HG03108 (cell line): ENCODE measurements around the gene NDFIP1.
"Not testable (repeated sequence)": the region's sequence is repeated elsewhere in the genome, so short reads cannot be mapped to it uniquely, and the experiment has no call there.

Experiments used
- ATAC-seq: cut with Tn5 transposase; IDR thresholded peaks from one replicate; pipeline ENCODE4 v1.9.1; 2021; ENCODE audit warnings: moderate library complexity; ENCODE audit not compliant: unreplicated experiment

NDFIP1 gene, protein sequence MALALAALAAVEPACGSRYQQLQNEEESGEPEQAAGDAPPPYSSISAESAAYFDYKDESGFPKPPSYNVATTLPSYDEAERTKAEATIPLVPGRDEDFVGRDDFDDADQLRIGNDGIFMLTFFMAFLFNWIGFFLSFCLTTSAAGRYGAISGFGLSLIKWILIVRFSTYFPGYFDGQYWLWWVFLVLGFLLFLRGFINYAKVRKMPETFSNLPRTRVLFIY

DNA sequence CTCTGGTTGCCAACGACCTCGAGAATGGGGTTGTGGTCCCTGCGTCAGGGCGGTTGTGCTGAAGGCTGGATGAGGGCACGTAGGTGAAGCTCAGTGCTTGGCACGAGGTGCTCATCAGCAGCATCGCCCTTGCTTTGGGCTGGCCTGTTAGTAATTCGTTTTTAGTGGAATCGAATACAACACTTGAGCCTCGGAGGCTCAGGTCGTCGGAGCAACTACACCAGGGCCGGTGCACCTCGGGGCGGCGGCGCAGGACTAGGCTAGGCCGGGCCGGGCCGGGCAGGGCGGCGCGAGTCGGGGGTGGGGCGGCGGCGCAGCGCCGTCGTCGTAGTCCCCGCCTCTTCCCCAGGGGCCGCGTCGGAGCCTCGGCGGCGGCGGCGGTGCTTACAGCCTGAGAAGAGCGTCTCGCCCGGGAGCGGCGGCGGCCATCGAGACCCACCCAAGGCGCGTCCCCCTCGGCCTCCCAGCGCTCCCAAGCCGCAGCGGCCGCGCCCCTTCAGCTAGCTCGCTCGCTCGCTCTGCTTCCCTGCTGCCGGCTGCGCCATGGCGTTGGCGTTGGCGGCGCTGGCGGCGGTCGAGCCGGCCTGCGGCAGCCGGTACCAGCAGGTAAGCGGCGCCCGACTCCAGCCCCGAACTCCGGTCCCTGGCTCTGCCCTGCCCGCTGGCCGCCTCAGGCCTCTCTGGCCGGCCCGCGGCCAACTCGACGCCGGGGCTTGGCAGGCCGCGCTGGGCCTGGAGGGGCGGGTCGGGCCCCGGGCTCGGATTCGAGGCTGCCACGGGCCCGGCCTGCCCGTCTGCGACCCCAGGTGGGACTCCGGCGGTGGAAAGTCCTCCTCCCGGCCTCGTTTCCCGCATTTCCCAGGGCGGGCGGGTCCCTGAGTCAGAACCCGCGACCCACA lies at the start of gene NDFIP1:
TSS of gene NDFIP1 (plus strand) at position 348 of the 899 bp plus-strand sequence. CDS start at position 544, 196 bp downstream.
- ATAC-seq, result peak; percentile 96

DNA sequence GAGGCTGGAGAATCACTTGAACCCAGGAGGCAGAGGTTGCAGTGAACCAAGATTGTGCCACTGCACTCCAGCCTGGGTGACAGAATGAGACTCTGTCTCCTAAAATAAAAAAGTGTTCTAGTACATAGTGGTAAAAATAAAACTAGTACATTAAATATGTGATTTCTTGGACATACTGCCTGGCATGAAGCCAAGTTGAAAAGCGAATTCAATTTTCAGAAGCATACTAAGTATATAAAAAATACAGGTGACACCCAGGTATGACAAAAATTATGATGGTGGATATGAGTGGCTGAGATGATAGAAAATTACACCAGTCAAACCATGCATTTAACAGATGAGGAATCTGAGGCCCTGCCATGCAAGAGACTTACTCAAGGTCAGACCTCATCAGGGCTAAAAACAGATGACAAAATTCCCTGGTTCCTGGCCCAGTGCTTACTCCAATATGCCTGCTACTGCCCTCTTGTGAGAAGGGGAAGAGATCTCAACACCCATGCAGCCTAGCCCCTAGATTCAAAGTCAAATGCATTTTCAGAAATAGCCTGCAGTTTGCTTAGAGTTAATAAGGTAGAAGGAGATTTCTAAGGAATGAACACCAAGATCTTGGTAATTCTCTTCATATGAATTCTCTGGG lies 49.2 kb upstream of the NDFIP1 start:
- no peak for ATAC-seq

DNA sequence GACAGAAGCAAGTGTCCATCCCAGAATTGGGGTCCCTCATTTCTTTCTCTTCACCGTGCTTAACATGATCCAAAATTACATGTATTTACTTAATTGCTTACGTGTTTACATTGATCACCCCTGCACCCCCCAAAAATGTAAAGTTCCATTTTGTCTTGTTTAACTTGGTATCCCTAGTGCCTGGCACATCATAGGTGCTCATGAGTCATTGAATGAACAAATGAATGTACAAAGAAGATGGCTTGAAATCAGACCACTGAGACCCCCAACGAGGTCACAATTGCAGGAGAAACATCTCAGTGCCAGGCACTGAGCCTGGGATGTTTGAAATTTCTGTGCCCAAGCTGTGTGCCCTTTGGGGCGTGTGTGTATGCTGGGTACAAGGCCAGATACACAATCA lies 45.2 kb upstream of the NDFIP1 start:
- ATAC-seq, result no peak

DNA sequence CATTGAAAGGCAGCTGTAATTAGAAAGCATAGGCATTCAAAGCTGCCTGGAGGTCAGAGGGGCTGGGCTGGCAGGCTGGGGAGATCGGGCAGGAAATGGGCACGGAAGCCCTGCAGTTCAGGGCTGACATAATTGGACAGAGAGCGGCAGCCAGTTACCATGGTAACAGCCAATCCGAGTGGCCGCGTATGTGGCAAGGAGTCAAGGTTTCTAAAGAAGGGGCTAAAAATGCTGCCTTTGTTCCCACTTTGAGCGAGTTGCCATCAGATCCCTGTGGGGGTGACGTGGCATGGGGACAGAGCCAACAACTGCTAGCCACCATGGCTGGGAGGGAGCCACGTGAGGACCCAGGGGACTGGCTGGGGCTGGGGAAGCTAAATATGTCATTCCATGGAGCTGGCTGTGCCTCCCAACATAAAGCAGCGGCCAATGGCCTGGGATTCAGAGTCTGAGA lies 44.7 kb upstream of the NDFIP1 start:
- no peak for ATAC-seq

DNA sequence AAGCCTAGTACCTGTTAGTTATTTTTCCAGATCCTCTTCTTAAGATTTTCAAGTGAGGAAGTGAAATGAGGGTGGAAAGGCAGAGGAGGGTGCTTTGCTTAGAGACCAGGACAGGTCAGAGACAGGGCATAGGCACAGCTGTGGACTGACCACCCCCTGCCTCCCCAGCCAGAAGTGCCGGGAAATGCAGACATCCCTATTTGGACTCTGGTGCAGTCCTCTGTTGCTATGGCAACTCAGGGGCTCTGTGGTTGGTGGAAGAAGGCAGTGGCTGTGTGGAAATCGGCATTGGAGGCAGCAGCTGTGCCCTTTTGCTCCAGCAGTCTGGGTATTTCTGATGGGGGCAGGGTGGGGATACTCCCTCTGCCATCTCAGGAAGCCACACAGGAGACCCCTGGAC lies 43.3 kb upstream of the NDFIP1 start:
- ATAC-seq, result no peak

DNA sequence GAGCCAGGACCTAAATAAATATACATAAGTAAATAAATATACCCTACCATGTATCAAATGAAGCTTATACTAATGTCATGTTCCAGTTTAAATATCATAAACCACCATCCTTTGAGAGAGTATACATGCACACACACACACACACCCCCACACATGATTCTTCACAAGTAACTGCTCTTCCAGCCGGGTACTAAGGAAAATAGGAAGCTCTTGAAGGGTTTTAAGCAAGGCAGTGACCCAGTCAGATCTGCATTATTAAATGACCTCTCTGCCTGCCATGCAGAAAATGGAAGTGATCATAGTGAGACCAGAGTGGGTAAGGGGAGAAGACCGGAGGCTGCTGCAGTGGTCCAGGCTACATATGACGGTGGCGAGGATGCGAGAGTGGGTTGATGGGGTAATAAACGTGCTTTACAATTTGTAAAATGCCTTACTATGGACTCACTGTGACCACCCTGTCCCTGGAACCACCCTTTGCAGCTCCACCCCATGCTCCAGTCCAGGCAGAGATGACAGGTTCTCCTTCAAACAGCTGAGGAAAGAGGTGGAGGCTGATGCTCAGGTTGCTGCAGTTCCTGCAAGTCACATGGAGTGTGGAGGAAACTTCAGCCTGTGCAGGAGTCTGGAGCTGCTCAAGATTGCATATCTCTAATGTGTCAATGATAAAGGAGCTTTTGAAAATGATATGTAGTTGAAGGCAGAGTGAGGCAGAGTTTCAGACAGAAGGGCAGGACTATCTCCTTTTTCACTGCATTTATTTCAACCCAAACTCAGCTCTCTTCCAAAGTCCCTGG lies 38.8 kb upstream of the NDFIP1 start:
- no peak for ATAC-seq

DNA sequence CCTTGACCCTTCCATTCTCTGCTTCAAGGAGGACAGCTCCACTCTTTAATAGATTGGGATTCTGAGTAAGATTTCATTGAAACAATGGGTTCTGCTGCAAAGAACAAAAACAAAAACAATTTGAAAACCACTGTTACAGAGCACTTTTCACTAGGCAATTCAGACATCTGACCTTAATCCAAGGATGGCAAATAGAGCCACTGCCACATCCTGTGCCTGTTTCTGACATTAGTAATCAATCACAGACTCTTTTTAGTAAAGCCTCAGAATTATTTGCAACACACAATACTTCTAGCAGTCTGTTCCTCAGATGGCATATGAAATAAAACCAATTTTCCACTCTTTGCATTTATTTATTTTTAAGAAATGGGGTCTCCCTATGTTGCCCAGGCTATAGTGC lies 37.8 kb upstream of the NDFIP1 start:
- no peak for ATAC-seq

DNA sequence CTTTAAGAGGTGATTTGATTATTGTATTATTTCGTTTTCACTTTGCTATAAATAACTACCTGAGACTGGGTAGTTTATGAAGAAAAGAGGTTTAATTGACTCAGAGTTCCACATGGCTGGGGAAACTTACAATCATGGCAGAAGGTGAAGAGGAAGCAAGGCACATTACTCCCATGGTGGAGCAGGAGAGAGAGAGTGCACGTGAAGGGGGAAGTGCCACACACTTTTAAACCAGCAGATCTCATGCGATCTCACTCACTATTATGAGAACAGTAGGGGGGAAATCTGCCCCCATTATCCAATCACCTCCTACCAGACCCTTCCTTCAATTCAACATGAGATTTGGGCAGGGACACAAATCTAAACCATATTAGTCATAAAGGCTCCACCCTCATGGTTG lies 36.1 kb upstream of the NDFIP1 start:
- ATAC-seq, result no peak

DNA sequence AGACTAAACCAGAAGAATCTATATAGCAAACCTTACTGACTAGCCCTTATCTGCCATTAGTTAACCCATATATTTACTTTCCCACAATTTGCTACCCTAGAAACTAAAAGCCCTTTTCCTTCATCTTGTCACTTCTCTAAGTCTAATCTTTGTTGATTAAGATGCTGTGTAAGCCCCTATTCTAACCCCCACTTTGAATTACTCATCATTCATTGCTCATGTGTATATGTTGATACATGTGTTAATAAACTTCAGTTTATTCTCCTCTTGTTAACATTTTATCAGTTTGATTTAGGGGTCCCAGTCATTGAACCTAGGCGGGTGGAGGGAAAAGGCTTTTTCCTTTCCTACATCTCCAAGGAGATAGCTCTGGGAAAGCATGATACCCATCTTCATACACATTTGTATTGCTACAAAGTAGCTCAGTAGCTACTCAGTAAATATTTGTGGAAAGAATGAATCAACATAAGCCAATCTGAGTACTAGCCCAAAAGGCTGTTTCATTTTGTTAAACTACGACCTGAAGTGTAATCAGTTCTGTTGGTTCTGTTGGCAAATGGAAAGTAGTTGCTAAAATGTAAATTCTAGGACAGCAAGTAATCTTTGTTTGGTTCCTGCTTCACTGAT lies 35.1 kb upstream of the NDFIP1 start:
- ATAC-seq, result no peak

DNA sequence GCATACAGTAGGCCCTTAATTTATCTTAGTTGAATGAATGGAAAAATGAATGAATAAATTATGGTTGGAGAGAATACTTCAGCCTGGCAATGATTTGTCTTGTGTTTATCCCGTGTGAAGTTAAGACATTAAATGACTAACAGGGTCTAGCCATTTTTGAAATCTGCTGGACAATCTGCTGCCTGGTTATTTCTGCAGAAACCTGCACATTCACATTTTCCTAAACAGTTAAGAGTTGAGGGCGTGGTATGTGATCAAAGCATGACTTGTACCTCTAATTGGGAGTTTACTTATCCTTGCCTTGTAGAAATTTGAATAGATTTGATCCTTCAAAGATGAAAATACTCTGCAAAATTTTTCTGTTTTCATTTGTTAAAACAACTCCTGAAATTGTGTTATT lies 34.6 kb upstream of the NDFIP1 start:
- no peak for ATAC-seq

DNA sequence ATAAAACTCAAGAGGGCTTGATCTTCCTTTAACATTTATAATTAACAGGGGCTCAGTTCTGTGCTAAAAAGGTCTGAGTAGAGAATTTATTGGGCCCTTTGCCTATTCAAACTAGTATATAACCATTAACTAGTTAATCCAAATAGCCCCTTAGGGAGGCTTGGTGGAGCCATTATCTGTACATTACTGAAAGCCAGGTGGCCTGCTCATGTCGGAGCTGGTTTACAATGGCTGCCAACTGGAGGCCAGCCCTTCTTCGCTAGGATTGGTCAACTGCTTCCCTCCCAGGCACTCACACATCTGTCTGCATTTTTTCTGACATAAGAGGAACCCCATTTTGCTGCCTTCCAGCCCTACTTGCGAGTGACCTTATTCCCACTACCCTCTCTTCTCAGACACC lies 30.4 kb upstream of the NDFIP1 start:
- ATAC-seq, result no peak

DNA sequence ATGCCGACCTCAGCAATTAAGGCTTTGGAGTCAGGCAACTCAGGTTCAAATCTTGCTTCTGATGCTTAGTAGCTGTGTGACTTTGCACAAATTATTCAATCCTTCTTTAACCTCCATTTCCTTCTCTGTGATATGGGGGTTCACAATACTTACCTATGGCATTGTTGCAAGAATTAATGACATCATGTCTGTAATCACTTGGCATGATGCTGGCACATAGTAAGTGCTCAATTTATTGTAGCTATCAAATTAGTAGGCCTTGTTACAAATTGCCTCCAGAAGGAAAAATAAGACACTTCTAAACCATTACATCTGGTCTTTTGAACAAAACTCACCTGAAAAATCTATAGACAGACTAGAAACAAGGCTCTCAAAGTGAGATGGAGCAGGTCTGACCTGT lies 29.9 kb upstream of the NDFIP1 start:
- ATAC-seq, result no peak

DNA sequence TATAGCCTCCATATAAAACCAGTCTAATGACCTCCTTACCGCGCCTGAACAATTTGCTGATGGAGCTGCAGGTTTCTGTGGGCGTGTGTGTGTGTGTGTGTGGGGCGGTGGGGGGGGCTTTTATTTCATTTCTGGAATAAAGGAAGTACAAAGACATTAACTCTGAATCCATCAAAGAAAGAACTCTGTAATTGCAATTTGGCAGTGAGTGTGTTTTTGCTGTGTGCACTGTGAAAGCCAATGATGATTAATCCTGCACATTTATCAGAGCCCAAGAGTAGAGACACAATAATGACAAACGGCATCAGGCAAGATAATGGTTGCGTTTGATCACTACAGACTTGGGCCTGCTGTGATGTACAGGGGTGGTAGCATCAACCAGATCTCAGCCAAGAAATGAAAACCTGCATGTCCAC lies 29.3 kb upstream of the NDFIP1 start:
- ATAC-seq, result no peak

DNA sequence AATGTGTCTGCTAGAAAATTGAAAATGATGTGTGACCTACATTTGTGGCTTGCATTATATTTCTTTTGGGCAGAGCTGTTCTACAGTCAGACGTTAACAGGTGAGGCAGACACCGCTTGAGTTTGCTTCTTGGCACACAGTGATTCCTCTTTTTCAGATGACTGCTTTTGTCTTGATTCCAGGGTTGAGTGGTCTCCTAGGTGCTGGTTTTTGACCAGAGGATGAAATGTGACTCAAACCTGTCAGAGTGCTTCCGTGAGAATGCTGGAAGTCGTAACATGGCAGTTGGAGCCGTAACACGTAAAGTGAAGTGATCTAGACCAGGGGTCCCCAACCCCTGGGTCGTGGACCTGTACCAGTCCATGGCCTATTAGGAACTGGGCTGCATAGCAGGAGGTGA lies 28.3 kb upstream of the NDFIP1 start:
- no peak for ATAC-seq

DNA sequence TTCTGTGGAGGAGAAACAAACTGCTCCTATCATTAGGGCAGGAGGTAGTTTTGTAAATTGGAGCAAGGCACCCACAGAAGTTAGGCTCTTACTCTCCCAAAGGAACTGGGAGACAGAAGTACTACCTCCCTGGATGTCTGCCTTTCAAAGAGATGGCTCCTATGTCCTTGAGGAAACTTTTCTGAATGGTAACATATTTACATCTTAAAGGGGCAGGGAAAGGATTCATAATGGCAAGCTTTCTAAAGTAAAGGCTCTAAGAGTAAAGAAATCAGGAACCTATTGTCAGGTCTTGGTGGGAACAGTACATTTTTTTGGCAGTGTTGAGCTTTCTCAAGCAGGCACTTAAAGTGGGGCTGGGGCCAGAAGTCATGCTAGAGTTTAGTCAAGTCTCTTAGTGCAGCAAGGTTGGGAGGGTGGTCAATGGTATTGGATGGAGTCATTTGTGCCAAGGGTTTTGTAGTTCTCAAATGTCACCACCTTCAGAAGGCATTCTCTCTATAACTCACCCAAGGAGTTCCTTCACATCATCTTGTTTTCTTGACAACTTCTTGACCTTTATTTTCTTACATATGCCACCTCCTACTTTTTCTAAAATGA lies 26.3 kb upstream of the NDFIP1 start:
- no peak for ATAC-seq

DNA sequence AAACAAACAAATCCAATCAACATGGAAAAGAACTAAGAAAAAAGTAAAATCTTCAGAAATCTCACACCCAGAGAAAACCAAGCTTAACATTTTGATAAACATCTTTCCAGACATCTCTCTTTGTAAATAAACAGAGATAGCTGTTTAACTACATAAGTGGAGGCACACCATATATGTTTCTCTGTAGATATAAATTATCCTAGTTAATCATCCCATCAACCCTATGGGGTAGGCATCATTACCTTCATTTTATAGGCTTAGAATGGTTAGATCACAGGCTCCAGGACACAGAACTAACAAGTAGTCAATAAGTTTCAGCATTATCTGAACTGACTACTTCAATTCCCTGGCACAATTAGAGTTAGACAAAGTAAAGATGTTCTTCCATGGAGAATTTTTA lies 22.4 kb upstream of the NDFIP1 start:
- ATAC-seq, result no peak

DNA sequence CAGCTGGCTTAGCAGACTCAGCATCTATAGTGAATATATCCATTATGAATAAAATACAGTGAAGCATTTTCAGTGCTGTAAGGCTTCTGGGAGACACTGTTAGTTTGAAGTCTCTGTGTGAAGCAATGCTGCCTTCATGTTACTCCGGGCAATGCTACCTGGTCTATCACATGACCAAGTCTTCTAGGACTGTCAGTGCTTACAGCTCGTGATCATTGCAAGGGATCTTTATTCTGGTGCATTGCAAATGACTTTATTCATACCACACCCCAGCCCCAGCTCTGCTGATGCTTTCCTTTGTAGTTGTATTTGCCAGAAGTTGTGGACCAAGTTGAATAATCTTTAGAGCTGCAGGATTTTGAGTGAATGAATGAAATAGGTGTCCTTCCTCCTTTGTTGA lies 21.9 kb upstream of the NDFIP1 start:
- ATAC-seq, result no peak

DNA sequence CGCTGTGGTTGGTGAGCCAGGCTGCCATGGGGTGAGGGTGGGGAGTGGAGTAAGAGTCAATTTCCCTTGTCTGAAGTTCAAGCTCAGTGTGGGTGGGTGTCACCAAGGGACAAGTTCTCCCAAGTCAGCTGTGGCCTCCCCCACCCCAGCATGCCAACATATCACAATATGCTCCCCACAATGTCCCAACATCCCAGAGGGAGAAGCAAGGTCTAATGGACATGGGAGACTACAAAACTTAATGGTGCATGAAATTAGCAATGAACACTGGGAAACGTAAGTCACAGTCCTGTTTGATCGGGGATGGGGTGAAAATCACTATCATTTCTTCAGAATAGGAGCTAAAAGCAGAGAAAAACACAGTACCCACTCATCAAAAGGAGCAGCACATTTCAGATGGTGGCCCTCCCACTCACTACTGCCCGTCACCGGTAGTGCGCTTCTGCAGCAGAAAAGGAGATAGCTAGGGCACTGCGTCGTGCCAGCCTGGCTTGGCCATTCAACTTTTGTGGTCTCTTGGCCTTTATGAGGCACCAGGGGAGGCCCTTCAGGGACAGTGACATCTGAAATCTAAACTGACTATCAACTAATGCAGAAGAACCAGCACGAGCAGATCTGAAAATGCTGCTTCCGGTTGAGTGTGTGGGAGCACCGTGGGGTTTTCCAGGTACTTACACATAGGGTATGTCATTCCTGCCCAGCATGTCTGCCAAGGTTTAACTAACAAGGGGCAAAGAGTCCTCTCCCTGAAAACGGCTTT lies 20.5 kb upstream of the NDFIP1 start:
- ATAC-seq, result no peak

DNA sequence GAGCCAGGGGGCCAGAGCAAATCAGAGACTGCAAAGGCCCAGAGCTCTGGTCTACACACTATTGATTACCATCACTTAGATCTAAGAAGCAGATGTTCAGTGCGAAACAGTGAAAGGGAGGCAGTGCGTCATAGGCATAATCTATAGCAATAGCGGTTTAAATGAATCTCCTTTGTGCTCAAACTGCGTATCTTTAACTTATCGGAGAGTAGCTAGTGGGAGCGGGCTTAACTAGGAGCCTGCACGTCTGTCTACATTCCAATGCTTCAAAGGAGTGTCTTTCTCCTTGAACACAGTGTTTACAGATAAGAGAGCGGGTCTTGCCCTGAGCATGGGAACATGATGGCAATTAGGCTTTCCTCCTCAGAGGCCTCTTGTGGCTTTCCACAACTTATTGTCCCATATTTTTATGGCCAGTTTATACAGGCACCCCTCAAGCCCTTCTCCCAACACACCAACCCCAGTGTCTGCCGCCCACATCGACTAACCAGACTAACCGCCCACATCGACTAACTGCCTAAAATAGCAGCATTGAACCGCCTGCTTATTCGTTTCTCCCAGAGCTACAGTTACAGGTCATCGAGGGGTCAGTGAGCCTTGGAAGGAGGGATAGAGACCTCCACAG lies 19.6 kb upstream of the NDFIP1 start:
- not testable (repeated sequence) for ATAC-seq
